Upper lobe of left lung (tissue), 6 donors: ENCODE data around the gene LAMA3. TPM values are rescaled to one million over a fixed set of nuclear protein-coding genes. Genes with fewer than 3 reads are reported as not detected.

ENCODE experiments used
- ATAC-seq, 2 donors: fragments of 200-7000 bp; cut with Tn5 transposase; one replicate each; pipeline ENCODE4 v1.9.1; 2022; ENCODE audit warnings: mild to moderate bottlenecking in 2 of 2, moderate library complexity in 2 of 2; ENCODE audit not compliant: low FRiP score in 2 of 2
- DNase-seq, 2 donors: peaks; one replicate each; pipeline ENCODE4 v3.0.0-alpha.2; 2019 to 2020
- H3K27ac ChIP-seq, 4 donors: fragments of 200-600 bp; sonication (generic); one replicate each; pipeline ENCODE4 v1.5.1; 2016 to 2019
- H3K27me3 ChIP-seq, 4 donors: fragments of 200-600 bp; sonication (generic); one replicate each; pipeline ENCODE4 v1.5.1; 2017 to 2019
- H3K36me3 ChIP-seq, 4 donors: fragments of 200-600 bp; sonication (generic); one replicate each; pipeline ENCODE4 v1.5.1; 2016 to 2019
- H3K4me1 ChIP-seq, 4 donors: fragments of 200-600 bp; sonication (generic); one replicate each; pipeline ENCODE4 v1.5.1; 2018 to 2019
- H3K4me3 ChIP-seq, 4 donors: fragments of 200-600 bp; sonication (generic); one replicate each; pipeline ENCODE4 v1.5.1; 2017 to 2019; ENCODE audit warnings: mild to moderate bottlenecking in 2 of 4, moderate library complexity in 1 of 4
- H3K9me3 ChIP-seq, 4 donors: fragments of 200-600 bp; sonication (generic); one replicate each; pipeline ENCODE4 v1.5.1; 2018 to 2019
- CTCF ChIP-seq, 6 experiments: fragments of 450-650 bp in 4 of 6; fragments of 200-600 bp in 2 of 6; sonication (generic) in 2 of 6; IDR thresholded peaks; one replicate each; pipeline ENCODE4 v1.5.1; 2016 to 2019; ENCODE audit warnings: antibody characterized with exemption in 6 of 6
- EP300 ChIP-seq, 4 donors: sonication (generic); formaldehyde crosslinking; IDR thresholded peaks; one replicate each; pipeline ENCODE4 v1.5.1; 2017; ENCODE audit warnings: antibody characterized with exemption in 4 of 4, control low read depth in 2 of 4
- POLR2A ChIP-seq, 4 donors: fragments of 450-650 bp; IDR thresholded peaks; one replicate each; pipeline ENCODE4 v1.5.1; 2016 to 2017; ENCODE audit warnings: antibody characterized with exemption in 4 of 4, mild to moderate bottlenecking in 2 of 4
- POLR2AphosphoS5 ChIP-seq, 2 donors: sonication (generic); formaldehyde crosslinking; IDR thresholded peaks; one replicate each; pipeline ENCODE4 v1.5.1; 2017; ENCODE audit warnings: antibody characterized with exemption in 2 of 2
- WGBS, 2 donors: methylation state at CpG; one replicate each; pipeline ENCODE4 v1.1.5; 2017 to 2018; 5-methylcytosine and 5-hydroxymethylcytosine counted together
- total RNA-seq, 6 donors: library from RNA; depleted of rRNA in 4 of 6; stranded (reverse); fragments of >200 nt in 4 of 6; gene quantifications; one replicate each; pipeline versions ENCODE4 v1.1.0 to v1.2.1, GENCODE V29; 2016 to 2021
- donor health status: DM: no; HTN: no; CAD: no; lungs with moderate emphysema.
- donor health status: DM: no; HTN: yes; CAD: no; lungs with severe emphysema.

The LAMA3 gene
- total RNA-seq, 6 donors from 2014 or later: 88.2 to 202 (median 141) TPM

GRCh38 chr18:23927821-23928746, 238.8 kb downstream of the LAMA3 start:
- 86 to 88% methylated on average over 13 of the region's 13 CpGs for WGBS, 2 donors
- no peak for ATAC-seq

GRCh38 chr18:23929362-23929930, 240.2 kb downstream of the LAMA3 start:
- H3K36me3 ChIP-seq: peaks cover 0 to 5% (median 1%) of the 10 kb centered on the region in 4 donors
- no peak overlapping the region for H3K4me3 ChIP-seq
- no peak overlapping the region for H3K27ac ChIP-seq
- no peak for ATAC-seq
- TF ChIP-seq POLR2AphosphoS5 (IDR thresholded peaks at IDR 0.05): no peak
- TF ChIP-seq EP300 (IDR thresholded peaks at IDR 0.05): no peak
- no peak for TF ChIP-seq CTCF (IDR thresholded peaks at IDR 0.05)
- TF ChIP-seq POLR2A (IDR thresholded peaks at IDR 0.05): no peak
- no peaks in the 10 kb centered on the region for H3K4me1 ChIP-seq
- 79 to 83% methylated on average over 5 of the region's 5 CpGs for WGBS, 2 donors
- H3K9me3 ChIP-seq: no peaks in the 10 kb centered on the region
- no peak for DNase-seq
- no peaks in the 10 kb centered on the region for H3K27me3 ChIP-seq

More at GRCh38 chr18:23927821-23928746, 238.8 kb downstream of the LAMA3 start:
- H3K27me3 ChIP-seq: no peaks in the 10 kb centered on the region
- no peak for DNase-seq
- TF ChIP-seq CTCF (IDR thresholded peaks at IDR 0.05) (no peak), POLR2AphosphoS5 (IDR thresholded peaks at IDR 0.05) (no peak), POLR2A (IDR thresholded peaks at IDR 0.05) (no peak), EP300 (IDR thresholded peaks at IDR 0.05) (no peak)
- H3K9me3 ChIP-seq: no peaks in the 10 kb centered on the region
- no peak overlapping the region for H3K4me3 ChIP-seq
- peaks cover 0 to 5% (median 1%) of the 10 kb centered on the region in 4 donors for H3K36me3 ChIP-seq
- H3K4me1 ChIP-seq: no peaks in the 10 kb centered on the region
- no peak overlapping the region for H3K27ac ChIP-seq

- peaks cover 0 to 5% (median 1%) of the 10 kb centered on the region in 4 donors for H3K36me3 ChIP-seq
Observed at GRCh38 chr18:23930002-23930401, 240.7 kb downstream of the LAMA3 start.

GRCh38 chr18:23932385-23933067, 243.3 kb downstream of the LAMA3 start:
- H3K9me3 ChIP-seq: no peaks in the 10 kb centered on the region
- peaks cover 0 to 5% (median 1%) of the 10 kb centered on the region in 4 donors for H3K36me3 ChIP-seq
- no peak overlapping the region for H3K27ac ChIP-seq
- no peaks in the 10 kb centered on the region for H3K27me3 ChIP-seq
- DNase-seq (no peak), ATAC-seq (no peak)
- H3K4me3 ChIP-seq: no peak overlapping the region
- H3K4me1 ChIP-seq: no peaks in the 10 kb centered on the region
- 87 to 91% methylated on average over 7 to 8 of the region's 8 CpGs for WGBS, 2 donors
- TF ChIP-seq CTCF (IDR thresholded peaks at IDR 0.05): no peak
- no peak for TF ChIP-seq POLR2A (IDR thresholded peaks at IDR 0.05)
- no peak for TF ChIP-seq EP300 (IDR thresholded peaks at IDR 0.05)
- TF ChIP-seq POLR2AphosphoS5 (IDR thresholded peaks at IDR 0.05): no peak

More at GRCh38 chr18:23930002-23930401, 240.7 kb downstream of the LAMA3 start:
- ATAC-seq (no peak), DNase-seq (no peak)
- Histone ChIP-seq H3K9me3 (no peaks in the 10 kb centered on the region), H3K27me3 (no peaks in the 10 kb centered on the region), H3K27ac (no peak overlapping the region), H3K4me1 (no peaks in the 10 kb centered on the region), H3K4me3 (no peak overlapping the region)
- no peak for TF ChIP-seq POLR2A (IDR thresholded peaks at IDR 0.05)
- TF ChIP-seq POLR2AphosphoS5 (IDR thresholded peaks at IDR 0.05): no peak
- TF ChIP-seq EP300 (IDR thresholded peaks at IDR 0.05): no peak
- TF ChIP-seq CTCF (IDR thresholded peaks at IDR 0.05): no peak
- WGBS, 2 donors: 97 to 100% methylated on average over 1 of the region's 1 CpG
